HepG2 (cell line): ENCODE measurements around the gene EEF2. TPM values are rescaled to one million over a fixed set of nuclear protein-coding genes. Genes with fewer than 3 reads are reported as not detected.
A peak's percentile ranks its signal among the peaks of the same experiment; 100 is the strongest.

ENCODE experiments used
- ARID5B ChIP-seq: IDR thresholded peaks from 2 replicates; pipeline ENCODE4 v1.4.0; 2020; ENCODE audit warnings: mild to moderate bottlenecking, missing genetic modification reagents
- ASH2L ChIP-seq: fragments of 300-600, 200-600 bp; sonication (generic); IDR thresholded peaks from 2 replicates; pipeline ENCODE4 v1.7.0; 2017; ENCODE audit warnings: low read depth, mild to moderate bottlenecking, moderate library complexity, mixed read lengths, low read length; ENCODE audit not compliant: insufficient read length
- ATF5 ChIP-seq: sonication (generic); formaldehyde crosslinking; IDR thresholded peaks from 2 replicates; pipeline ENCODE4 v1.4.0; 2020; ENCODE audit warnings: mild to moderate bottlenecking, low read depth, missing genetic modification reagents
- ATF7 ChIP-seq, 2 experiments: fragments of 450-650 bp in 1 of 2; sonication (generic) in 1 of 2; formaldehyde crosslinking in 1 of 2; IDR thresholded peaks; 2 replicates each; pipeline versions ENCODE4 v1.4.0 to v1.6.1; 2016 to 2020; ENCODE audit warnings: antibody characterized with exemption in 1 of 2, mild to moderate bottlenecking in 1 of 2, missing genetic modification reagents in 1 of 2
- CTCF ChIP-seq: sonication (generic); formaldehyde crosslinking; IDR thresholded peaks from 2 replicates; pipeline ENCODE4 v1.5.0; 2020; ENCODE audit warnings: mild to moderate bottlenecking, missing genetic modification reagents, moderate library complexity
- GATA4 ChIP-seq: sonication (generic); IDR thresholded peaks from 2 replicates; pipeline ENCODE4 v1.6.1; 2016; ENCODE audit warnings: antibody characterized with exemption, low read depth, borderline replicate concordance
- HMG20B ChIP-seq: conservative IDR thresholded peaks from 2 replicates; pipeline ENCODE4 v1.6.1; 2016; ENCODE audit warnings: missing genetic modification reagents, missing compliant biosample characterization
- KDM5A ChIP-seq: fragments of 200-600 bp; sonication (generic); IDR thresholded peaks from 2 replicates; pipeline ENCODE4 v1.7.0; 2018; ENCODE audit warnings: antibody characterized with exemption, mild to moderate bottlenecking, low read length, borderline replicate concordance
- KMT2A ChIP-seq: sonication (generic); formaldehyde crosslinking; IDR thresholded peaks from 2 replicates; pipeline ENCODE4 v1.4.0; 2020; ENCODE audit warnings: missing genetic modification reagents
- MAFG ChIP-seq: sonication (generic); formaldehyde crosslinking; IDR thresholded peaks from 2 replicates; pipeline ENCODE4 v1.5.1; 2020; ENCODE audit warnings: mild to moderate bottlenecking, missing genetic modification reagents
- MXI1 ChIP-seq: IDR thresholded peaks from 3 replicates; pipeline ENCODE4 v1.6.1; 2012; ENCODE audit warnings: low read depth, low read length, inconsistent platforms, borderline replicate concordance
- NKX3-1 ChIP-seq: sonication (generic); formaldehyde crosslinking; IDR thresholded peaks from 2 replicates; pipeline ENCODE4 v1.5.0; 2020; ENCODE audit warnings: missing genetic modification reagents
- PBX3 ChIP-seq: sonication (generic); formaldehyde crosslinking; IDR thresholded peaks from 2 replicates; pipeline ENCODE4 v1.8.1; 2023; ENCODE audit warnings: missing genetic modification reagents, inconsistent platforms, borderline replicate concordance
- PRMT3 ChIP-seq: sonication (generic); formaldehyde crosslinking; IDR thresholded peaks from 2 replicates; pipeline ENCODE4 v1.8.1; 2022; ENCODE audit warnings: low read depth, mild to moderate bottlenecking, moderate library complexity, missing genetic modification reagents, borderline replicate concordance
- SIN3A ChIP-seq: IDR thresholded peaks from 2 replicates; pipeline ENCODE4 v1.6.1; 2011; ENCODE audit warnings: low read depth, mild to moderate bottlenecking, control low read depth, low read length, borderline replicate concordance
- THAP11 ChIP-seq: IDR thresholded peaks from 2 replicates; pipeline ENCODE4 v1.6.1; 2016; ENCODE audit warnings: missing biosample characterization, missing genetic modification reagents
- TOE1 ChIP-seq: sonication (generic); formaldehyde crosslinking; IDR thresholded peaks from 2 replicates; pipeline ENCODE4 v1.4.0; 2020; ENCODE audit warnings: mild to moderate bottlenecking, missing genetic modification reagents
- ZEB1 ChIP-seq: IDR thresholded peaks from 2 replicates; pipeline ENCODE4 v1.6.1; 2012; ENCODE audit warnings: mild to moderate bottlenecking, low read depth, inconsistent platforms; ENCODE audit not compliant: insufficient replicate concordance
- ZFP36L2 ChIP-seq: sonication (generic); formaldehyde crosslinking; IDR thresholded peaks from 2 replicates; pipeline ENCODE4 v1.4.0; 2020; ENCODE audit warnings: missing genetic modification reagents
- ZNF788 ChIP-seq: sonication (generic); formaldehyde crosslinking; IDR thresholded peaks from 2 replicates; pipeline ENCODE4 v1.5.0; 2020; ENCODE audit warnings: mild to moderate bottlenecking, missing genetic modification reagents, borderline replicate concordance
- polyA plus RNA-seq, 8 experiments: library from polyadenylated mRNA; depleted of rRNA in 3 of 8; stranded (reverse) in 7 of 8; unstranded in 1 of 8; fragments of >200 nt; fragmentation: Illumina TruSeq in 4 of 8; extraction: Trizol in 4 of 8; gene quantifications; 2 replicates each; pipeline versions ENCODE4 v1.2.1 to v1.2.3, GENCODE V29; 2011 to 2016; ENCODE audit warnings: low read depth in 4 of 8, missing spikeins in 1 of 8, mixed read lengths in 1 of 8; ENCODE audit not compliant: insufficient read depth in 1 of 8
- total RNA-seq, 5 experiments: library from RNA; depleted of rRNA; stranded (reverse); fragments of >200 nt; fragmentation: Illumina TruSeq; extraction: Trizol; gene quantifications; 2 replicates each; pipeline ENCODE4 v1.2.3, GENCODE V29; 2016; ENCODE audit warnings: low read depth in 1 of 5

Gene EEF2
- total and polyA plus RNA-seq, 2 of the 13 experiments (the other 11 are each of a cell fraction or from before 2014, with no cell fraction given): 1,441 to 1,777 TPM

- TF ChIP-seq ASH2L (no peak), KDM5A (no peak), HMG20B (CRISPR knock-in tag) (no peak), TOE1 (CRISPR knock-in tag) (no peak), CTCF (CRISPR knock-in tag) (no peak), ZEB1 (no peak), ZFP36L2 (CRISPR knock-in tag) (no peak), ATF7 (IDR thresholded peaks at IDR 0.05) (0 out of 2 replicates have a peak, but pooled peaks have one; percentile 23), ATF7 (CRISPR knock-in tag; IDR thresholded peaks at IDR 0.05) (no peak), GATA4 (no peak), KMT2A (CRISPR knock-in tag) (no peak), MXI1 (peak; percentile 89; the same call in 1 of the 3 replicates), ARID5B (CRISPR knock-in tag) (no peak), THAP11 (CRISPR knock-in tag) (peak; percentile 9; the same call in 1 of the 2 replicates), PBX3 (CRISPR knock-in tag) (no peak), PRMT3 (CRISPR knock-in tag) (no peak), ATF5 (CRISPR knock-in tag) (no peak), NKX3-1 (CRISPR knock-in tag) (no peak), MAFG (no peak), SIN3A (no peak), ZNF788 (CRISPR knock-in tag) (no peak)
These were observed 1.2 kb downstream of the EEF2 start (continued) for GRCh38 chr19:3983936-3984583.
